Right ventricle myocardium superior (tissue), 1 donor: ENCODE data around the gene NEU2. TPM values are rescaled to one million over a fixed set of nuclear protein-coding genes. Genes with fewer than 3 reads are reported as not detected.

Experiments
- ATAC-seq: fragments of 200-7000 bp; cut with Tn5 transposase; one replicate; pipeline ENCODE4 v1.9.1; 2020; ENCODE audit warnings: mild to moderate bottlenecking; ENCODE audit not compliant: poor library complexity
- DNase-seq: peaks from one replicate; pipeline ENCODE4 v3.0.0-alpha.2; 2020
- intact Hi-C: fragments of 100-400 bp; cut with DNase I; formaldehyde crosslinking; loops from one replicate; pipeline ENCODE4 v1.11.2; 2022
- total RNA-seq: library from RNA; stranded (reverse); fragmentation: NEBNext Ultra II Directional; extraction: Animal tissue kit (Norgen Biotek cat#: 25700); gene quantifications from one replicate; pipeline ENCODE4 v1.2.1, GENCODE V29; 2021
- donor health status: DM: no; HTN: yes; CAD: no; lungs with severe emphysema.

The NEU2 gene
- total RNA-seq, 1 donor from 2014 or later, result not detected

DNA sequence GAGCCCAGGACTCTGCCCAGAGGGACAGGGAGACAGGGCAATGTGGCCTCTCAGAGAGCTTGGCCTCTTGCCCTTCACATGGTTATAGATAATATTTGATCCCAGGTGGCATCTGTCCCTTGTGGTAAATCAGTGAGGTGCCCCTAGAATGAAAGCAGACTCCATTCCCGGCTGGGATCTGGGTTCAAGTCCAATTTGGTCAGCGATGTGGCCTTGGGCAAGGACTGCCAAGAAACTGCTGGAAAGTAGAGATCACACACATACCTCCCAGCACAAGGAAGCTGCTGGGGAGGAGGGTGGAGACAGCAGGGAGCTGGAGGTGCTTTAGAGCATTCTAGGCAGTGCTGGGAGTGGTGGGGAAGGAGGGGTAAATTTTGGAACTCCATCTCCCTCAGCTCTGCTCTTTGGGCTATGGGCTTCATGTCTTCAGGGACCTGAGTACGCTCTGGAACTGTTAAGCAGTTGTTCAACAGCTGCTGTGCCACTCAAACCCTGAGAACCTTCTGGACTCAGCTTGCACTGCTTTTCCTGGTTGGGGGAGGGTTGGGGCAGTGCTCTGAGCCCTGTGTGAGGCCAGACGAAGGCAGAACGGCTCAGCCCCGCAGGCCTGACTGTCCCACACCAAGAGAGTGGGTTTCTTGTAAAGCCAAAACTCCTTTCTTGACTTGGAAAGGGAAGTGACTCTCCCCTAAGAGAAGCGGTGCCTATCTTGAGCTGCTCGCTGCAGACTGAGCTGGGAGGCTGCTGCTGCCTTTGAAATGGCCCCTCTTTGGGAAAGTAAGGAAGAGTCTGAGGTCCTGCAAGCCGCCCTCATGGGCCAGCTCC lies 50.7 kb downstream of the NEU2 start:
- intact Hi-C loops, result no loop called here
- DNase-seq (no peak), ATAC-seq (no peak)

DNA sequence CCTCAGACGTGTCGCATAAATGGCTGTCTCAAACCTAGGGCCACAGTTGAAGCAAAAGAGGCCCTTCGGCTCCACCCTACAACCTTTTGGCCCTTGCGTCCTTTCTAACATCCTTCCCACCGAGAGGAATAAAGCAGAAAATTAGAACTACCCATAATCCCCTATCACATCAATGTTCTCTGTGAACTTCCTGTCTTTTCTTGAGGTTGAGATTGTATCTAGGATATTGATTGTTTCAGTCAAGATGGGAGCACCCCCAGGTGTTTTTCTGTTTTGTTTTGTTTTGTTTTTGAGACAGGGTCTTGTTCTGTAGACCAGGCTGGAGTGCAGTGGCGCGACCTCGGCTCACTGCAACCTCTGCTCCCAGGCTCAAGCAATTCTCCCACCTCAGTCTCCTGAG lies 51.3 kb downstream of the NEU2 start:
- DNase-seq (no peak), ATAC-seq (no peak)
- intact Hi-C loops, result no loop called here

DNA sequence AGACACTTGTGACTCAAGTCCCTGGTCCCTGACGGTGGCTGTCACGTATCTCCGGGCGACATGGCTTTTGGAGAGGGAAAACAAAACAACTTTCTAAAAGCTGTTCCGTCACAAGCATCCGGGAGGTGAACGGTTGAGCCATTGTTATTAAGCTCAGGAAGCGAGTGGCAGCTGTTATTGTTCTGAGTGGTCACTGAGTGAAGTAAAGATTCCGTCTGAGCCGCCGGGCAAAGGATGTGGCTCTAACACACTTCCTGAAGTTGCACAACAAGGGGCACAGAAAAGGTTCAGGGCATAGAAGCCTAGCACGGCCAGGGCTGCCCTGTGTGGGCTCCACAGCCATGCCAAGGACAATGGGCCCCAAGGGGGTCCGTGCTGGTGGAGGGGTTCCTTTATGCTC lies 52.0 kb downstream of the NEU2 start:
- ATAC-seq (peak; percentile 72), DNase-seq (peak; percentile 79)
- intact Hi-C loops, result no loop called here

Other genes with a start within 250 kb of the NEU2 start
- 0.70 TPM for gene SNORC, start 162.4 kb upstream of the NEU2 start, total RNA-seq
- not detected for gene NGEF, start 19.4 kb upstream of the NEU2 start, total RNA-seq
- 4.6 TPM for gene INPP5D, start 27.7 kb downstream of the NEU2 start, total RNA-seq
- gene ATG16L1, start 219.0 kb downstream of the NEU2 start, total RNA-seq, result 17.9 TPM